ENCODE results near the gene SLC5A6.
"Not testable (repeated sequence)": the region's sequence is repeated elsewhere in the genome, so short reads cannot be mapped to it uniquely, and the experiment has no call there.

The SLC5A6 gene

DNA sequence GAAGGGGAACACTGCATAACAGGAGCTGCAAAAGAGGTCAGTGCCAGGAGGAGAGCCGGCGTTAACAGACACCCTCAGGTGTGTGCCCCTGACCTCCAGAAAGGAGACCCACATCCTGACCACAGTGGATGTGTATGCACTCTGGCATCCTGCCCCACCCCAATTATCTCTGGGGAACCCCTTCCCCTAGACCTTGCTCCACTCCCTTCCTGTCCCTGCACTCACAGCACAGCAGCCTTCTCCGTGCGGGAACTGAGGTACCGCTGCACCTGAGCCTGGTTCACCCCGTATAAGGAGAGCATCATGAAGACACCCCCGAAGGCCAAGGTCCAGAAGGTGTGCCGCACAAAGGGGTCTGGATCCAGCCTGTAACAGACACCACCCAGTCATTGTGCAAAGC, 7.5 kb downstream of the SLC5A6 start:
- no peak for DNase-seq (ENCODE audit: low read depth)

GRCh38 chr2:27203741-27204140, 8.3 kb downstream of the SLC5A6 start:
- DNase-seq (ENCODE audit: low read depth) = no peak

DNA sequence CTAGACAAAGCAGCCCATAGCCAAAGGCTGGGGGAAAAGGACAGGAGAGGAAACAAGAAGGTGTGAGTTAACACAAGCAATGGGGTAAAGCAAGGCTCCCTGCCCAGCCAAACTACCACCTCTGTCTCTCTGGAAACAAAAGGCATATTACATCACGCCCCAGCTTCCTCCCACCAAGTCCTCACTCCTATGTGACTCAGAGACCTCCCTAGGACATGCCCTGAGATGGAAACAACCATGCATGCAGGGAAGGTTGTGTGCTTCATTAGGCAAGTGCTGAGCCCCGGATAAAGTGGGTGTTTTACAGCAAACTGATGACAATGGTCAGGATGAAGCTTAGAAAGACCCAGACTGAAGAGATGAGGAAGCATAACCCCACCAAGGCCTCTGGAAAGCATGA, 9.2 kb downstream of the SLC5A6 start:
- DNase-seq (ENCODE audit: low read depth) = no peak

DNA sequence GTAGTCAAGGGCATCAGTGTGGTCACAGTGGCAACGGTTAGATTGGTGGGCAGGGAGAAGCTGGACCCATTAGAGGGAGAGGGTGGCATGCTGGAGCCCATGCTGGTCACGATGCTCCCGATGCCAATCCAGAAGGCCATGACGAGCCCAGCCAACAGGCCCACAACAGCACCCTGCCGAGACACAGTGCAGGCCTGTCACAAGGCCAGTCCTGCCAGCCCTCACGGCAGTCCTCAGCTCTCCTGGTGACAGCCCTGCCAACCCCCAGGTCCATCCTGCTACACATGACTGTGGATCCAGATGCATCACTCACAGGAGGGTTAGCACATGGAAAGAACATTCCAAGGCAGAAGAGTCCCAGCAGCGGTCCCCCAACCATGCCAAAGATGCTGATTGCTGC, 10.4 kb downstream of the SLC5A6 start:
- DNase-seq (ENCODE audit: low read depth) = no peak

- DNase-seq (ENCODE audit: low read depth) = no peak
Measured at GRCh38 chr2:27199241-27199640, 12.8 kb downstream of the SLC5A6 start.

GRCh38 chr2:27198627-27199026, 13.4 kb downstream of the SLC5A6 start:
- no peak for DNase-seq (ENCODE audit: low read depth)

GRCh38 chr2:27198068-27198467, 14.0 kb downstream of the SLC5A6 start:
- not testable (repeated sequence) for DNase-seq (ENCODE audit: low read depth)

GRCh38 chr2:27195799-27196198, 16.3 kb downstream of the SLC5A6 start:
- DNase-seq (ENCODE audit: low read depth) = not testable (repeated sequence)

DNA sequence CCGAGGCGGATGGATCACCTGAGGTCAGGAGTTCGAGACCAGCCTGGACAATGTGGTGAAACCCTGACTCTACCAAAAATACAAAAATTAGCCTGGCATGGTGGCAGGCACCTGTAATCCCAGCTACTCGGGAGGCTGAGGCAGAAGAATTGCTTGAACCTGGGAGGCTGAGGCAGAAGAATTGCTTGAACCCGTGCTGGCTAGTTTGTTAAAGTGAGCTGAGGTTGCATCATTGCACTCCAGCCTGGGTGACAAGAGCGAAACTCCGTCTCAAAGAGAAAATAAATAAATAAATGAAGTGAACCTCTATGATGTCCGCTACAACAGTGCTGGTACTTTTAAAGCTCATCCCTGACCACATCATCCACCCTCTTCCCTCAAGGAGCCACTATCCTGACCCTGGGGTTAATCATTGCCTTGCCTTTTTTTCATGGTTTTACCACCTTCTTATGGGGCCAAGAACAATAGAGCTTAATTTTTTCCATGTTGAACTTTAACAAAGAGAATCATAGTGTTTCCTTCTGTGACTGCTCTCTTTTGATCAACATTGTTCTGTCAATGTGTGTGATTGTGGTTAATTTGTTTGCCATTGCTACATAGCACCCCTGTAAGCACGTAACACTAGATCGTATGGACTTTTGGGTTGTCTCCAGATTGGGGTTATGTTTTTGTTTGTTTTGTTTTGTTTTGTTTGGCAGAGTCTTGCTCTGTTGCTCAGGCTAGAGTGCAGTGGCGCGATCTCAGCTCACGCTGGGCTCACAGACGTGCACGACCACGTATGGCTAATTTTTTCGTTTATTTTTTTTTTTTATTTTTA, 17.3 kb downstream of the SLC5A6 start:
- DNase-seq (ENCODE audit: low read depth) = no peak

GRCh38 chr2:27191070-27191829, 20.8 kb downstream of the SLC5A6 start:
- DNase-seq (ENCODE audit: low read depth) = no peak

GRCh38 chr2:27189989-27190388, 22.1 kb downstream of the SLC5A6 start:
- DNase-seq (ENCODE audit: low read depth) = no peak

DNA sequence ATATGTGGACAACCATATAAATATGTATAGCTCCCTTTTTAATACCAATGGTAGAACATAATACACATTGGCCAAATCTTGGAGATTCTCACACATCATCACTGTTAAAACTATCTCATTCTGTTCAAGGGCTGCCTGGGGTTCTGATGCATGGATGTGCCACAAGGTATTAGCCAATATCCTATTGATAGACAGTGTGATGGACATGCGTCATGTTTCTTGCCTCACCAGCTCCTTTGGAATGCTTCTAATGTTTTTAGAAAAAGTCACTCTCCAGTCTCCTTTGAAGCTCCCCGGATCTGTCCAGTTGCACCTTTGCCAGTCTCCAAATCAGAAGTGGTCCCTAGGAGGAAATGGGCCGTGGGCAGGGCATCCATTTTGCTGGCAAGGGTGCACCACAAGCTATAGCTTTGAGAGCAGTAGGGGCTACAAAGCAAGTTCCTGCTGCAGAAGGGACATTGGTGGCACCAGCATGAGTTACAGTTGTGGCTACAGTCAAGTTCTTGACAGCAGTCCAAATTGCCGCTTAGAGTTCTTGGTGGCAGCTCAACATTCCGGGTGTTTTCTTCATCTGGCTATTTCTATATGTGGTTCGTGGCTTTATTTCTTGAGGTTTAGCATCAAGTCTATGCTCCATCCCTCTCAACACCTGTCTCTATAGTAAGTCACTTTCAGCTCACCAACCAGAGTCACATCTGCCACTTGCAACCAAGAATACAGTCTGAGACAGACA, 25.3 kb downstream of the SLC5A6 start:
- DNase-seq (ENCODE audit: low read depth) = no peak

DNA sequence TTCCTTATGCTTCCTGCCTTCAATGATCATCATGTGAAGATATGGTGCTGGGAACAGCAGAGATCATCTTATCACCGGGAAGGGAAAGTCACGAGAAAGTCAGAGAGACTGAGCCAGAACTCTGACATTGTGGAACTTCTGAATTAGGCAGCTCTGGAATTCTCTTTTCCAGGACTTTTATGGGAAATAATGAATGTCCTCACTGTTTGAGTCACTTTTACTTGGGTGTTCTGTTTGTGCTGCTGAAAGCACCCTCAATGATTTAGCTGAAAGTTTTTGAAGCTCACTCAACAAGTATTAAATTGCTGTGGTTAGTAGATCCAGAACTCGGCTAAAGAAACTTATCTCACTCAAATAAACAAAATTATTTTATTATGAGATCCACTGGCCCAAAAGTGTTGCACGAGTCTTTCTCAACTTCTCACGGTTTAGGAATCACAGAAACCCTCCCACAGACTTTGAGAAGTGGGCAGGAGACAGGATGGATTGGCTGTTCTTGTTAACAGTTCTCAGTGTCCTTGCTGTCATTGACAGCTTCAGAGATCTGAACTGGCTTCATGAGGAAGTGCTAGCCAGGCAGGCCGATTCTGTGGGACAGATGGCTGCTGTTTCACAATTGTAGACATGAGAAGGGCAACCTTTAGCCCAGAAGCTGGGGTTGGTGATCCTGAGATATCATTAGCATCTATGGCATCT, 26.6 kb downstream of the SLC5A6 start:
- DNase-seq (ENCODE audit: low read depth) = no peak

DNA sequence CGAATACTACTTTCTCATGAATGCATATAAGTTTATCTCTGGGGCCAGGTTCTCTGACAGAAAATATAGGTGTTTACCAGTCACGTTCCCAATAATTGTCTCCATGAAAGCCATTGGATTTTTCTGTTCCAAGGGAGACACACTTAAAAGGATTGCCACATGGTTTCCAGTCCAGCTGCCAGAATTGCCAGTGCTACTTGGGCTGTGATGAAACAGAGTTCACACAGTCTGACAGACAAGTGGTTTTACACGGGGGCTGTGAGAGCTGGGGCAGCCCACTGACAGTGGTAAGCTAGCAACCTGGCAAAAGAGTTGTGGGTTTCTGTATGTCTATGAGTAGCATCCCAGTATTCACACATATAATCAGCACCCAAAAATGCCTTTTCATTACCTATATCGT, 28.0 kb downstream of the SLC5A6 start:
- no peak for DNase-seq (ENCODE audit: low read depth)

GRCh38 chr2:27182346-27182745, 29.7 kb downstream of the SLC5A6 start:
- DNase-seq (ENCODE audit: low read depth) = no peak

DNA sequence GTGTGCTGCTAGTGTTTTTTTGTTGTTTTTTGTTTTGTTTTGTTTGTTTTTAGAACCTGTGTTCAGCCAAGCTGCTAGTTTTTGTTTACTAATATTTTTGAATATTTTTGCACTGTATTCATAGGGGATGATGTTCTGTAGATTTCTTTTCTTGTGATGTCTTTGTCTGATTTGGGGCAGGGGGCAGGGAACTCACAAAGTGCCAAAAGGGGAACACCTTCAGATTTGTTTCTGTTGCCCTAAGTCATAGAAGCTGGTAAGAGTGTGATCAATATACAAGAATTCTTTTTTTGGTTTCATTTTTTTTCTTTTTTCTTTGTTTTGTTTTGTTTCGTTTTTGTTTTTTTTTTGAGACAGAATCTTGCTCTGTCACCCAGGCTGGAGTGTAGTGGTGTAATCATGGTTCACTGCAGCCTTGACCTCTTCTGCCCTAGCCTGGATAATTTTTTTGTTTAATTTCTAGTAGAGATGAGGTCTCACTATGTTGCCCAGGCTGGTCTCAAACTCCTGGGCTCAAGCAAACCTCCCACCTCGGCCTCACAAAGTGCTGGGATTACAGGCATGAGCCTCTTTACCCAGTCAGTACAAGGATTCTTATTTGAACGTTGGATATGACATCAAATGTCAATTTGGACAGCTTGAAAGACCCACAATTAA, 32.6 kb downstream of the SLC5A6 start:
- no peak for DNase-seq (ENCODE audit: low read depth)

DNA sequence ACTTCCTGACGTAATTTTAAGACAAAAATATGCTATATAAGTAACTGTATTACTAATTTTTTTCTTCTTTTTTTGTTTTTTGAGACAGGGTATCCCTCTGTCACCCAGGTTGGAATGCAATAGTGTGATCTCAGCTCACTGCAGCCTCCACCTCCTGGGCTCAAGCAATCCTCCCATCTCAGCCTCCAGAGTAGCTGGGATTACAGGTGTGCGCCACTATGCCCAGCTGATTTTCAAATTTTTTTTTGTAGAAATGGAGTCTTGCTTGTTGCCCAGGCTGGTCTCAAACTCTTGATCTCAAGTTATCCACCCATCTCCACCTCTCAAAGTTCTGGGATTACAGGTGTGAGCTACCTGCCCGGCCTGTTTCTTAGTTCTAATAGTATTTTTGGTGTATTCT, 33.6 kb downstream of the SLC5A6 start:
- DNase-seq (ENCODE audit: low read depth) = no peak

DNA sequence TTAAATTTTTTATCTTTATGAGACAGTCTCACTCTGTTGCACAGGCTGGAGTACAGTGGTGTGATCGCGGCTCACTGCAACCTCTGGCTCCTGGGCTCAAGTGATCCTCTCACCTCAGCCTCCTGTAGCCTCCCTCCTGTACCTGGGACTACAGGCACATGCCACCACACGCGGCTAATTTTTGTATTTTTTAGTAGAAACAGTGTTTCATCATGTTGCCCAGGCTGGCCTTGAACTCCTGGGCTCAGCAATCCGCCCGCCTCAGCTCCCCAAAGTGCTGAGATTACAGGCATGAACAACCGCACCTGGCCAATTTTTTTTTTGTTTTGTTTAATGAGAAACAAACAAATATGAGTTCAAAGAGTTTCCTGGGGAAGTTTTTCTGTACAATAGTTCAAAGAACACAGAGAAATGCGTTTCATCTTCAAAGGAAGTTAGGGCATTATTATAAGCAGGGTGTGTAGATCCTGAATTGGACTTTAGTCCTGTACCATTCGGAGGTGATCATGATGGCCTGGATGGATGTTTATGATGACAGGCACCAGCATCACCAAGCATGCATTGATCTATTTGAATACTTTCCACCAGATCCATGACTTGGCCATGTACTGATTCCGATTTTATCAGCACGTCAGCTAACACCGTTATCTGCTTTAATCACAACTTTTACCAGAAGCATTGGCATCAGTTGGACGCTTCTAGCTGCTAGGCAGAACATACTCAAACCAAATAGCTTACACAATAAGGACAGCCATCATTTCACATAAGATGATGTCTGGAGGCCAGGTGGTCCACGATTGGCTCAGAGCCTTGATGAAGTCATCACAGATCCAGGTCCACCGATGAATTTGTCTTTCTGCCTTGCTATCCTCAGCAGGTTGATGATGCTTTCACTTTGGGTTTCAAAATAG, 34.4 kb downstream of the SLC5A6 start:
- no peak for DNase-seq (ENCODE audit: low read depth)

GRCh38 chr2:27175781-27176180, 36.3 kb downstream of the SLC5A6 start:
- DNase-seq (ENCODE audit: low read depth) = not testable (repeated sequence)

DNA sequence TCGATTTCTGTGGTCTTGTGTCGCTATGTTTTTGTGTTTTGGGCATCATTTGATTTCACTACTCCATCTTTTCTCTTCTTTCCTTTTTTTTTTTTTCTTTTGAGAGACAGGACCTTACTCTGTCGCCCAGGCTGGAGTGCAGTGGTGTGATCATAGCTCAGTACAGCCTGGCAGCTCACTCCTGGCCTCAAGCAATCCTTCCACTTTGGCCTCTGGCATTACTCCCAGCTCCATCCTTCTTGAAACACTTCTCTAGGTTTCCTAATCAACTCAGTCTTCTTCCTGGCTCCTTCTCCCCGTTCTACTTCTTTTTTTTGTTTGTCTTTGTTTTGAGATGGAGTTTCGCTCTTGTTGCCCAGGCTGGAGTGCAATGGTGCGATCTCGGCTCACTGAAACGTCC, 36.7 kb downstream of the SLC5A6 start:
- DNase-seq (ENCODE audit: low read depth) = no peak

GRCh38 chr2:27174638-27175037, 37.4 kb downstream of the SLC5A6 start:
- DNase-seq (ENCODE audit: low read depth) = no peak

All from activated T-helper 1 cell treated with Interleukin-2 at 50 U/mL for 16 hours (primary cell).